SU-DHL-6 (cell line): Measurements from ENCODE around the gene HNRNPH3.

Experiments used
- H2AFZ ChIP-seq: fragments of 200-600 bp; sonication (generic); 2 replicates; pipeline ENCODE4 v1.6.1; 2014; ENCODE audit warnings: low read depth, mild to moderate bottlenecking, moderate library complexity, mixed read lengths, antibody characterized with exemption, low read length; ENCODE audit not compliant: severe bottlenecking
- H3F3A ChIP-seq: fragments of 200-600 bp; shearing (Covaris generic); 2 replicates; pipeline ENCODE4 v1.6.0; 2016; ENCODE audit warnings: antibody characterized with exemption, mild to moderate bottlenecking; ENCODE audit not compliant: insufficient read depth
- H3K27ac ChIP-seq: fragments of 200-600 bp; sonication (generic); 2 replicates; pipeline ENCODE4 v1.5.1; 2016; ENCODE audit warnings: low read depth, mild to moderate bottlenecking, low read length, moderate library complexity, mixed read lengths
- H3K27me3 ChIP-seq: fragments of 200-600 bp; sonication (generic), shearing (Covaris generic); 2 replicates; pipeline ENCODE4 v1.6.0; 2014; ENCODE audit warnings: mild to moderate bottlenecking, low read length
- H3K36me3 ChIP-seq: fragments of 200-600 bp; sonication (generic); 2 replicates; pipeline ENCODE4 v1.6.1; 2014; ENCODE audit warnings: mild to moderate bottlenecking, low read length, mixed read lengths
- H3K4me2 ChIP-seq: fragments of 300-600, 200-600 bp; shearing (Covaris generic), sonication (generic); 2 replicates; pipeline ENCODE4 v1.6.0; 2014; ENCODE audit warnings: low read length, low read depth, mild to moderate bottlenecking; ENCODE audit not compliant: poor library complexity, severe bottlenecking
- H3K4me3 ChIP-seq: fragments of 200-600 bp; sonication (generic); 2 replicates; pipeline ENCODE4 v1.5.1; 2014; ENCODE audit warnings: antibody characterized with exemption, low read length, mild to moderate bottlenecking, mixed read lengths; ENCODE audit not compliant: insufficient read depth, poor library complexity, severe bottlenecking
- H3K79me2 ChIP-seq: fragments of 200-600 bp; sonication (generic); 2 replicates; pipeline ENCODE4 v1.6.1; 2014; ENCODE audit warnings: mild to moderate bottlenecking, low read length, moderate library complexity; ENCODE audit not compliant: insufficient read depth
- H3K9ac ChIP-seq: fragments of 200-600 bp; sonication (generic); 2 replicates; pipeline ENCODE4 v1.7.0; 2014; ENCODE audit warnings: mild to moderate bottlenecking, low read length
- H3K9me2 ChIP-seq: fragments of 200-600 bp; sonication (generic); replicated peaks from 2 replicates; pipeline ENCODE4 v1.6.1; 2014; ENCODE audit warnings: low read length; ENCODE audit not compliant: insufficient read depth
- H3K9me3 ChIP-seq: fragments of 200-600 bp; sonication (generic); 2 replicates; pipeline ENCODE4 v1.6.1; 2014; ENCODE audit warnings: low read length, mixed read lengths; ENCODE audit not compliant: insufficient read depth
- H4K20me1 ChIP-seq: fragments of 200-600 bp; sonication (generic); 2 replicates; pipeline ENCODE4 v1.6.1; 2014; ENCODE audit warnings: low read depth, mild to moderate bottlenecking, antibody characterized with exemption, low read length, moderate library complexity, mixed read lengths
- EZH2phosphoT487 ChIP-seq: fragments of 200-600 bp; sonication (generic), shearing (Covaris generic); conservative IDR thresholded peaks from 2 replicates; pipeline ENCODE4 v1.6.1; 2018; ENCODE audit warnings: mild to moderate bottlenecking, antibody characterized with exemption, low read length, moderate library complexity, mixed read lengths
- TF ChIP-seq, protein P1 (sequence below): fragments of 200-600 bp; sonication (generic); IDR thresholded peaks from one replicate; pipeline ENCODE4 v1.5.1; 2017; ENCODE audit warnings: antibody characterized with exemption, mild to moderate bottlenecking, low read length, moderate library complexity; ENCODE audit not compliant: insufficient read depth, poor library complexity, severe bottlenecking

The HNRNPH3 gene

DNA sequence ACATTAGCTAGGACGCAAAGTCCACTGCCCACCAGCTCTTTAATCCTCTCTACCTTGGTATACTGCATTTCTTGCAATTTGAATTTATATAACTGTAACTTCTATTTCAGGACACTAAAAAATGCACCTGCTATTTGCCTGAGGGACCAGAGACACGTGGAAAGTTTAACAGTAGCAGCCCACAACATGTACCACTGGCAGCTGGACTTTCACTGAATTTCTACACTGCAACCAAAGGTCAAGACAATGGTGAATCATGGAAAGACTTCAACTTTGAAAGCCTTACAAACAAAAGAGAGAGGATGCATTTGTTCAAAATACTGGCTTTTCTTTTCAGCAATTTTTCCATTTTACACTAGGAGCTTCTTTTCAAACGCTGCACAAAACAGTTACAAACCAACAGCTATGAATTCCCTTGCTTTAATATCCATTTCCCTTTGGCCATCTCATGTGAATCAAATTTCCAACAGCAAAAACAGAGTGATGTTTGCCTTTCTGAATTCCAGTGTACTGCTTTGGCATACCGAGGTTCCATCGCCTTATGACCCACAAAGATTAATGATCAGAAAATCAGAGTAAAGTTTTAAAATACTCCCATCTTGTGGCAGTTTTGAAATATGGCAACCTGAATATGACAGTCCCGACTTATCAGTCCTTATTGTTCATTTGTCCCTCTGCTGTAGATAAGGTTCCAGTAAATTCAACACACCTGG lies 29.9 kb upstream of the HNRNPH3 start:
- H2AFZ ChIP-seq: peak overlapping the region; percentile 20
- peak overlapping the region; percentile 91 for H3K4me2 ChIP-seq
- peaks cover 25% of the 10 kb centered on the region for H3F3A ChIP-seq
- H3K9ac ChIP-seq: peak overlapping the region; percentile 56
- H3K27me3 ChIP-seq: no peaks in the 10 kb centered on the region
- peak overlapping the region; percentile 22 for H3K4me3 ChIP-seq
- H3K9me2 ChIP-seq: no peaks in the 10 kb centered on the region
- peak overlapping the region; percentile 96 for H3K27ac ChIP-seq
- H3K79me2 ChIP-seq: no peaks in the 10 kb centered on the region
- no peaks in the 10 kb centered on the region for H3K36me3 ChIP-seq
- H3K9me3 ChIP-seq: no peaks in the 10 kb centered on the region
- TF ChIP-seq EZH2phosphoT487: no peak
- TF ChIP-seq, protein P1, sequence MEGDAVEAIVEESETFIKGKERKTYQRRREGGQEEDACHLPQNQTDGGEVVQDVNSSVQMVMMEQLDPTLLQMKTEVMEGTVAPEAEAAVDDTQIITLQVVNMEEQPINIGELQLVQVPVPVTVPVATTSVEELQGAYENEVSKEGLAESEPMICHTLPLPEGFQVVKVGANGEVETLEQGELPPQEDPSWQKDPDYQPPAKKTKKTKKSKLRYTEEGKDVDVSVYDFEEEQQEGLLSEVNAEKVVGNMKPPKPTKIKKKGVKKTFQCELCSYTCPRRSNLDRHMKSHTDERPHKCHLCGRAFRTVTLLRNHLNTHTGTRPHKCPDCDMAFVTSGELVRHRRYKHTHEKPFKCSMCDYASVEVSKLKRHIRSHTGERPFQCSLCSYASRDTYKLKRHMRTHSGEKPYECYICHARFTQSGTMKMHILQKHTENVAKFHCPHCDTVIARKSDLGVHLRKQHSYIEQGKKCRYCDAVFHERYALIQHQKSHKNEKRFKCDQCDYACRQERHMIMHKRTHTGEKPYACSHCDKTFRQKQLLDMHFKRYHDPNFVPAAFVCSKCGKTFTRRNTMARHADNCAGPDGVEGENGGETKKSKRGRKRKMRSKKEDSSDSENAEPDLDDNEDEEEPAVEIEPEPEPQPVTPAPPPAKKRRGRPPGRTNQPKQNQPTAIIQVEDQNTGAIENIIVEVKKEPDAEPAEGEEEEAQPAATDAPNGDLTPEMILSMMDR: peak; percentile 50
- H4K20me1 ChIP-seq: no peaks in the 10 kb centered on the region

- H3K27ac ChIP-seq: peak overlapping the region; percentile 96
- H3K79me2 ChIP-seq: no peaks in the 10 kb centered on the region
- TF ChIP-seq EZH2phosphoT487: no peak
- TF ChIP-seq, protein P1: no peak
- no peak overlapping the region for H3K4me2 ChIP-seq
- no peak overlapping the region for H3K9ac ChIP-seq
- H3K9me2 ChIP-seq: no peaks in the 10 kb centered on the region
- no peak overlapping the region for H3K4me3 ChIP-seq
- no peaks in the 10 kb centered on the region for H4K20me1 ChIP-seq
- H3K36me3 ChIP-seq: no peaks in the 10 kb centered on the region
- H3K9me3 ChIP-seq: no peaks in the 10 kb centered on the region
- H3K27me3 ChIP-seq: no peaks in the 10 kb centered on the region
- H2AFZ ChIP-seq: peak overlapping the region; percentile 20
- peaks cover 25% of the 10 kb centered on the region for H3F3A ChIP-seq
Observed at GRCh38 chr10:68302503-68302823, 29.4 kb upstream of the HNRNPH3 start.

DNA sequence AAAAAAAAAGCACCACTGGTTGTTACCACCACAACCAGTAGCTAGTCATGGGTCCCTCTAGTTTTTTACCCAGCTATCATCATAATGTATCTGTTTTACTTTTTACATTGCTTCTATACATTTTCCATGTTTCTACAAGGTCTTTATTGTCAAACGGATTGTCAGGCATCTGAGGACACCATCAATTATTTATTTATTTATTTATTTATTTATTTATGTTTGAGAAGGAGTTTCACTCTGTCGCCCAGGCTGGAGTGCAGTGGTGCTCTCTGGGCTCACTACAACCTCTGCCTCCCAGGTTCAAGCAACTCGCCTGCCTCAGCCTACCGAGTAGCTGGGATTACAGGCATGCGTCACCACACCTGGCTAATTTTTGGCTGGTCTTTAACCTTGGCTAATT lies 29.0 kb upstream of the HNRNPH3 start:
- Histone ChIP-seq H3K9ac (no peak overlapping the region), H3K4me3 (no peak overlapping the region), H4K20me1 (no peaks in the 10 kb centered on the region), H3F3A (peaks cover 25% of the 10 kb centered on the region), H3K9me3 (no peaks in the 10 kb centered on the region), H2AFZ (no peak overlapping the region), H3K27me3 (no peaks in the 10 kb centered on the region), H3K27ac (no peak overlapping the region), H3K9me2 (no peaks in the 10 kb centered on the region), H3K36me3 (no peaks in the 10 kb centered on the region), H3K4me2 (no peak overlapping the region), H3K79me2 (no peaks in the 10 kb centered on the region)
- no peak for TF ChIP-seq EZH2phosphoT487
- TF ChIP-seq, protein P1: no peak
